Left renal cortex interstitium (tissue), 4 donors: ENCODE measurements around the gene SI. TPM values are rescaled to one million over a fixed set of nuclear protein-coding genes. Genes with fewer than 3 reads are reported as not detected.
"Not testable (repeated sequence)": the region's sequence is repeated elsewhere in the genome, so short reads cannot be mapped to it uniquely, and the experiment has no call there.

ENCODE experiments used
- DNase-seq, 4 donors: peaks; one replicate each; pipeline ENCODE4 v3.0.0-alpha.2; 2013; ENCODE audit warnings: low read depth in 4 of 4, low spot score in 2 of 4, missing footprints in 1 of 4
- polyA plus RNA-seq, 4 donors: library from polyadenylated mRNA; unstranded; fragments of 120-200 nt; gene quantifications; one replicate each; pipeline ENCODE4 v1.2.1, GENCODE V29; 2013; ENCODE audit not compliant: insufficient read length in 4 of 4

Gene SI
- not detected for polyA plus RNA-seq

DNA sequence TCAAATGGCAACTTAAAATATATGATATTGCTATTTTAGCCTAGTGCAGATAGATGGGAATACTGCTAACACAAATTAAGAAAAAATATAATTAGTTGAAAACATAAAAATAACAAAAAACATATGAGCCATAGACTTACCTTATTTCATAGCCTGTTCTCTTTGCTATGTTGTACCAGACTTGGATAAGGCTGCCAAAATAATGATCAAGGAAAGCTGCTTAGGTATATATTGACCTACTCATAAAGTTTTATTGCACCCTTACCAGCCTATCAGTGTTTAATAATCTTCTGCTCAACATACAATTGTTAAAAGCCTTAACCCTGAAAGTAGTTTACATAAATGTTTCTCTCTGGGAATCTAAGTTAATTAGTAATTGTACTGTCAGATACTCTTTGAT, at the start of gene SI:
TSS of gene SI (minus strand) at position 204 of the 400 bp plus-strand sequence. CDS start 2,484 bp downstream, outside the sequence.
- no peak for DNase-seq

- no peak for DNase-seq
These were observed 47.5 kb upstream of the SI start for GRCh38 chr3:165125836-165126235.

DNA sequence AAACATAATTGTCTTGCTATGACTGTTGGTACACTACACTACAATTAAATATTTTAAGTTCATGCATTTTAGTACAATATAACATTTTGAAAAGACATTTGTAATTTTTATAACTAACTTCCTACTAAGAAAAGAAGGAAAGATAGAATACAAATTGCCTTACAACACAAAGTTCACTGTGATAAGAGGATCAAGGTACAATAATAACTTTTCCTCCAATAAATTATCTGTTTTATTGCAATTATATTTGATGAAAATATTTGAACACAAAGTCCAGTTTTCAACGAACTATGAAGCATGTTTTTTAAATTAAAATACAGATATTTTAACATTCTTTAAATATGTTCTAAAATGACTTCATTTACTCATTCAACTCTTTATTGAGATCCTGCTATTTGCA, 33.1 kb upstream of the SI start:
- DNase-seq, result no peak

- no peak for DNase-seq
These were observed 25.3 kb upstream of the SI start for GRCh38 chr3:165103616-165104015.

- DNase-seq, result no peak
These were observed 4.4 kb upstream of the SI start for GRCh38 chr3:165082650-165083049.

- no peak for DNase-seq
These were observed 2.9 kb upstream of the SI start for GRCh38 chr3:165081183-165081582.

DNA sequence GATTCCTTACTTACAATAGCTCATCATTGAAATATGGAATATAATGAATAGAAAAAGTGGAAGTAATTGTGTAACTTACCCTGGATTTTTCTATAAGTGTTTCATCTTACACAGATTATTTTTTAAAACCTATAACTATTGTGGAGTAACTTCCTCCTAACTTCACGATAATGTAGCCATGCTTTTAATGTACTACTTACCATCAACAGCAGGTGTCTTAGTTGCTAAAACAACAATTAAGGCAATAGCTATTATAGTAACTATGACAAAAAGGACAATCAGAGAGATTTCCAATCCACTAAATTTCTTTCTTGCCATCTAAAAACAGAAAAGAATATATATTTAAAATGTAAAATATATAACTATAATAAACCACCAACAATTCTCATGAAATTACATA, 2.6 kb downstream of the SI start:
- no peak for DNase-seq

DNA sequence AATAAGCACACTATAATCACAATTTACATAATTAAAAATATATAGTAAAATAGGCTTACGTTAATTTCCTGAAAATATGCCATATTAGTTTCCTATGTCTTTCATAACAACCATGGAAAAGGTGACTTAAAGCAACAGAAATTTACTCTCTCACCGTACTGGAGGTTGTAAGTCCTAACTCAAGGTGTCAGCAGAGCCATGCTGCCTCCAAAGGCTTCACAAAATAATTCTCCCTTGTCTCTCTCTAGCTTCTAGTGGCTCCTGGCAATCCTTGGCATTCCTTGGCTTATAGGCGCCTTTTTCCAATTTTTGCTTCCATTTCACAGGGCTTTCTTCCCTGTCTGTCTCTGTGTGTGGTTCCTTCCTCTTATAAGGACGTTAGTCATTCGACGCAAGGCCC, 7.6 kb downstream of the SI start:
- no peak for DNase-seq

DNA sequence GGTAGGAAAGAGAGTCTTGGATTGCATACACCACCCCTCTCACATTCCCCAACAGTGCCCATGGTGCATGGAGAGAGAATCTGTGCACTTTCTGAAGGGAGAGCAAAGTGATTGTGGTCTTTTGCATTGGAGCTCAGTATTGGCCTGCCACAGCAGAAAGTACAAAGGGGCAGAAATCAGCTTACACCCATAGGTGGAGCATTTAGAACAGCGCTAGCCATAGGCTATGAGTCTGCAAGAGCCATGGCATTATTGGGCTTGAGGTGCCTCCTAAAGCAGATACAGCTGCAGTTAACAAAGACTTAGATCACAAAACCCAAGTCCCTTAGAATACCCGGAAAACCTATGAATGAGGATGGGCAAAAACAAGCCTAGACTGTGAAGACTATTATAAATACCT, 21.8 kb downstream of the SI start:
- no peak for DNase-seq

GRCh38 chr3:165040186-165040585, 38.1 kb downstream of the SI start:
- no peak for DNase-seq

DNA sequence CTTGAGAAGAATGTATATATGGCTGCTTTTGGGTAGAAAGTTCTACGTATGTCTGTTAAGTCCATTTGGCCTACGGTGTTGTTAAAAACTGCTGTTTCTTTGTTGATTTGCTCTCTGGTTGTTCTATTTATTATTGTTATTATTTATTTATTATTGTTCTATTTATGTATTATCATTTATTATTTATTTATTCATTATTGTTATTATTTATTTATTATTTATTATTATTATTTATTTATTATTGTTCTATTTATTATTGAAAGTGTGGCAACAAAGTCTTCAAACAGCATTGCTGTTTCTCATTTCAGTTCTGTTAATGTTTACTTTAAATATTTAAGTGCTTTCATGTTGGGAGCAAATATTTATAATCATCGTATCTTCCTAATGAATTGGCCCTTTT, 66.7 kb downstream of the SI start:
- DNase-seq, result no peak

DNA sequence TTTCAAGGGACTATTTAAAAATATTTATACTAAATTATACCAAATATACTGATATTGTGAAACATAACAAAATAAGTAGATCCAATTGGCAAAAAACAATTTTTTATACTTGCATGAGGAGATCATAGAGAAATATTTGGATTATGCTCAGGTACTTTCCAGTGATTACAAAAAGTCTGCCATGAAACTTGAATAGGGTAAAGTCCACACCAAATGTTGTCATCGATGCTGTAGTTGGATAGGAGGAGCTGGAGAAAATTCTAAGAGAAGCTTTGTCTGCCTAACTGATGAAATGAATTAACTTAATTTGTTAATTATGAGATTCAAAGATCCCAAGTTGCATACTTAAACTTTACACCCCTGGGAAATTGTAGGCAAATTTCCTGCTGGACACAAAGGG, 93.3 kb downstream of the SI start:
- no peak for DNase-seq

DNA sequence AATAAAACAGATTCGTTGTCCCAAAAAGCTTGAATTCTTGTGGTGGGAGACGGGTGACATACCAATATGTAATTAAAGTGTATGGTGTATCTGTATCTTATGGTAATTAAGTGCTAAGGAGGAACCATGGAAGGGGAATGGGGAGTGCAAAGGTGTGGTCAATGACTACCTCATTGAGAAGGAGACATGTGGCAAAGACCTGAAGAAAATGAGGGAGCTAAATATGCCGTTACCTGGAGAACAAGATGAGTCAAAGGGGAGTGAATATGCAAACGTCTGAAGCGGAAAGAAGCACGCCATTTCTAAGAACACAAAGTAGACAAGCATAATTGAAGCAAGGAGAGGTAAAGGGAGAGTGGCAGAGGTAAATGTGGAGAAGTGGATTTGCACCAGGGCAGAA, 115.7 kb downstream of the SI start:
- DNase-seq, result no peak

- no peak for DNase-seq
These were observed 125.3 kb downstream of the SI start for GRCh38 chr3:164952966-164953365.

DNA sequence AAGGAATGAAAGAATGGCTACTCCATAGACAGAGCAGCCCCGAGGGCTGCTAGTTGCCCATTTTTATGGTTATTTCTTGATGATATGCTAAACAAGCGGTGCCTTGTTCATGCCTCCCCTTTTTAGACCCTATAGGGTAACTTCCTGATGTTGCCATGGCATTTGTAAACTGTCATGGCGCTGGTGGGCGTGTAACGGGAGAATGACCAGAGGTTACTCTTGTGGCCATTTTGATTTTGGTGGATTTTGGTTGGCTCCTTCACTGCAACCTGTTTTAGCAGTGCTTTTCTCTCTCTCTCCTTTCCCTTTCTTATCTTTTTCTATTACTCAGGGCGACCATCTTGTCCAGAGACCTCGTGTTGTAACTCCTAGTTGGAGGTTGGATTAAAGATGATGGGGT, 126.9 kb downstream of the SI start:
- DNase-seq, result not testable (repeated sequence)

DNA sequence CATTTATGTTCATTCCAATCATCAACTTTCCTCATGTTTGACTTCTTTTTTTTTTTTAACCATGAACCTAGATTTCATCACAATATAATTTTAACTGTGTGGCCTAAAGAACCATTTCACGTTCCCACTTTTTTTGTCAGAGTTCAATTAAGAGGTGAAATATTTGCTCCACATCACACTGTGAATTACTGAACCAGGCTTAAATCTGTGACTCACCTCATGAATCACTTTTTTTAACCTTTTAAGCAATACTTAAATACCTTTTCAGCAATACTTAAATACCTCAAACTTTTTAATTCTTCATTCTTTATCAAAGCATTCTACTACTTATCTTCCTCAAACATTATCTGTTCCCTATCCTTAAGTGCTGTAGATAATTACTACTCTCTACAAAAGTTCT, 137.6 kb downstream of the SI start:
- DNase-seq, result no peak

DNA sequence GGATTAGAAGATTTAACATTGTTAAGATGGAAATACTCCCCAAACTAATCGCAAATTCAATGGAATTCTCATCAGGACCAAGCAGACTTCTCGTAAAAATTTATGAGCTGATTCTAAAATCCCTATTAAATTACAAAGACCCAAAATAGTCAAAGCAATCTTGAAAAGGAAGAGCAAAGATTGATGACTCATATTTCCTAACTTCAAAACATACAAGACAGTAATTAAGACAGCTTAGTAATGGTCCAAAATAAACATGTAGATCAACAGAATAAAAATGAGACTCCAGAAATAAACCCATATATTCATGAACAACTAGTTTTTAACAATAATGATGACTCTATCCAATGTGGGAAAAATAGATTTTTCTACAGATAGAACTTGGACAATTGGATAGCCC, 148.7 kb downstream of the SI start:
- peak in 1 of 4 donors; percentile 0 for DNase-seq

Other genes starting within 250 kb of the SI start
- under 1 TPM; 0.19 to 0.78 (median 0.49) TPM for gene SLITRK3, start 117.9 kb upstream of the SI start, polyA plus RNA-seq